ENCODE results near the gene MLPH. TPM values are rescaled to one million over a fixed set of nuclear protein-coding genes. Genes with fewer than 3 reads are reported as not detected.

The MLPH gene
- total RNA-seq, 2 experiments from 2014 or later: 0.39 TPM; not detected in 1

DNA sequence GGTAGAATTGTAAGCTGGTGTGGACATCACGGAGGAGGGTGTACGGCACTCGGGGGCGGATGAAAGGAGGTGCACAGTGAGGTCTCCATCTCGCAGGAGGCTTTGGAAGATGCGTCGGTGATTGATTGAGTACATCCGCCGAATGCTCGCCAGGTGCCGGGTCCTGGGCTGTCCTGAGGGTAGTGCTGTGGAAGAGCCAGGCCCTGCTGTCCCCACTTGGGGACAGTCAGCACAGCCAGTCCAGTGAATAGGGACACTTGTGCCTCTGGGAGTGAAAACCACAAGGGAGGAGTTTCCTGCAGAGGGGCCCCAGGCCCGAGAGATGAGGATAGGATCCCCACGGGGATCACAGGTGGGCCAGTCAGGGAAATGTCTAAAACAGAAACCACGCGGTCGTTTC, 28.1 kb downstream of the MLPH start:
- intact Hi-C loops (cut with DNase I, micrococcal nuclease): no loop called here
- no peak for DNase-seq
- TF ChIP-seq CTCF (IDR thresholded peaks at IDR 0.05): no peak

GRCh38 chr2:237515621-237516275, 28.7 kb downstream of the MLPH start:
- Mint-ChIP-seq H3K27ac (no peak overlapping the region), H3K4me3 (no peak overlapping the region), H3K27me3 (no peaks in the 10 kb centered on the region), H3K36me3 (ENCODE audit: low read depth) (no peaks in the 10 kb centered on the region), H3K9me3 (no peaks in the 10 kb centered on the region), H3K4me1 (ENCODE audit: low read depth) (no peaks in the 10 kb centered on the region)
- Histone ChIP-seq H3K4me3 (ENCODE audit: low read length) (no peak overlapping the region), H3K27ac (ENCODE audit: low read depth in 1 of 2, low read length in 2 of 2) (no peak overlapping the region), H3K4me1 (ENCODE audit: insufficient read depth, low read length) (peaks cover 7% of the 10 kb centered on the region), H3K36me3 (ENCODE audit: insufficient read depth, low read length) (no peaks in the 10 kb centered on the region), H3K27me3 (ENCODE audit: control insufficient read depth in 1 of 2, insufficient read depth in 2 of 2, low read length in 2 of 2) (no peaks in the 10 kb centered on the region), H3K9me3 (ENCODE audit: control insufficient read depth in 1 of 2, insufficient read depth in 1 of 2, low read length in 2 of 2) (no peaks in the 10 kb centered on the region)
- CTCF ChIA-PET: no interaction called here
- no peak for TF ChIP-seq CTCF (IDR thresholded peaks at IDR 0.05)
- POLR2A ChIA-PET: no interaction called here
- intact Hi-C loops (cut with DNase I, micrococcal nuclease): no loop called here
- ATAC-seq (ENCODE audit: poor library complexity): no peak
- DNase-seq: no peak

More for the DNA sequence above, 28.1 kb downstream of the MLPH start:
- Mint-ChIP-seq H3K36me3 (ENCODE audit: low read depth) (no peaks in the 10 kb centered on the region), H3K27me3 (no peaks in the 10 kb centered on the region), H3K4me1 (ENCODE audit: low read depth) (no peaks in the 10 kb centered on the region), H3K4me3 (no peak overlapping the region), H3K27ac (no peak overlapping the region), H3K9me3 (no peaks in the 10 kb centered on the region)
- Histone ChIP-seq H3K9me3 (ENCODE audit: control insufficient read depth in 1 of 2, insufficient read depth in 1 of 2, low read length in 2 of 2) (no peaks in the 10 kb centered on the region), H3K4me3 (ENCODE audit: low read length) (no peak overlapping the region), H3K27me3 (ENCODE audit: control insufficient read depth in 1 of 2, insufficient read depth in 2 of 2, low read length in 2 of 2) (no peaks in the 10 kb centered on the region), H3K27ac (ENCODE audit: low read depth in 1 of 2, low read length in 2 of 2) (no peak overlapping the region), H3K4me1 (ENCODE audit: insufficient read depth, low read length) (peaks cover 7% of the 10 kb centered on the region), H3K36me3 (ENCODE audit: insufficient read depth, low read length) (no peaks in the 10 kb centered on the region)
- no peak for ATAC-seq (ENCODE audit: poor library complexity)
- ChIA-PET POLR2A (no interaction called here), CTCF (no interaction called here)

- intact Hi-C loops (cut with DNase I, micrococcal nuclease): no loop called here
- no peaks in the 10 kb centered on the region for H3K9me3 ChIP-seq (ENCODE audit: control insufficient read depth in 1 of 2, insufficient read depth in 1 of 2, low read length in 2 of 2)
- no peaks in the 10 kb centered on the region for H3K36me3 ChIP-seq (ENCODE audit: insufficient read depth, low read length)
- H3K4me1 ChIP-seq (ENCODE audit: insufficient read depth, low read length): peaks cover 7% of the 10 kb centered on the region
- H3K27ac ChIP-seq (ENCODE audit: low read depth in 1 of 2, low read length in 2 of 2): no peak overlapping the region
- DNase-seq (no peak), ATAC-seq (ENCODE audit: poor library complexity) (no peak)
- Mint-ChIP-seq H3K4me1 (ENCODE audit: low read depth) (no peaks in the 10 kb centered on the region), H3K27ac (no peak overlapping the region), H3K27me3 (no peaks in the 10 kb centered on the region), H3K36me3 (ENCODE audit: low read depth) (no peaks in the 10 kb centered on the region), H3K4me3 (no peak overlapping the region), H3K9me3 (no peaks in the 10 kb centered on the region)
- POLR2A ChIA-PET: no interaction called here
- TF ChIP-seq CTCF (IDR thresholded peaks at IDR 0.05): no peak
- no peaks in the 10 kb centered on the region for H3K27me3 ChIP-seq (ENCODE audit: control insufficient read depth in 1 of 2, insufficient read depth in 2 of 2, low read length in 2 of 2)
- H3K4me3 ChIP-seq (ENCODE audit: low read length): no peak overlapping the region
- CTCF ChIA-PET: no interaction called here
Measured at GRCh38 chr2:237517163-237517562, 30.1 kb downstream of the MLPH start.
